Calu3 (cell line): ENCODE data around the gene SGMS2. TPM values are rescaled to one million over a fixed set of nuclear protein-coding genes. Genes with fewer than 3 reads are reported as not detected.

Source experiments
- BruUV-seq: library from RNA; stranded (reverse); fragments of 400-500 nt; replicated peaks from 2 replicates; lab custom pipeline; 2021; lab: Mats Ljungman, UMichigan
- CTCF ChIA-PET: fragments of 300-600 bp; sonication (Branson Sonifier 250); formaldehyde crosslinking; loops from one replicate; lab custom pipeline; 2022; ENCODE audit warnings: antibody characterized with exemption; lab: Charles Lee
- DNase-seq: peaks from one replicate; pipeline ENCODE4 v3.0.0; 2022
- H3K27ac Mint-ChIP-seq: one replicate; pipeline ENCODE4 v1.8.0; 2022; ENCODE audit warnings: mixed read lengths; ENCODE audit not compliant: unreplicated experiment
- H3K27me3 Mint-ChIP-seq: one replicate; pipeline ENCODE4 v1.8.0; 2022; ENCODE audit warnings: mixed read lengths; ENCODE audit not compliant: unreplicated experiment
- H3K36me3 Mint-ChIP-seq: one replicate; pipeline ENCODE4 v1.8.0; 2022; ENCODE audit warnings: mild to moderate bottlenecking, moderate library complexity, mixed read lengths; ENCODE audit not compliant: insufficient read depth, unreplicated experiment
- H3K4me1 Mint-ChIP-seq: one replicate; pipeline ENCODE4 v1.8.0; 2022; ENCODE audit warnings: mild to moderate bottlenecking, low read depth, mixed read lengths; ENCODE audit not compliant: unreplicated experiment
- H3K4me3 Mint-ChIP-seq: one replicate; pipeline ENCODE4 v1.8.0; 2022; ENCODE audit warnings: mild to moderate bottlenecking, low read depth, moderate library complexity, mixed read lengths; ENCODE audit not compliant: unreplicated experiment
- H3K9me3 Mint-ChIP-seq: one replicate; pipeline ENCODE4 v1.8.0; 2022; ENCODE audit warnings: low read depth, mixed read lengths; ENCODE audit not compliant: unreplicated experiment
- CTCF ChIP-seq: fragments of 200-600 bp; IDR thresholded peaks from one replicate; pipeline ENCODE4 v1.8.0; 2022; ENCODE audit warnings: antibody characterized with exemption; ENCODE audit not compliant: unreplicated experiment
- intact Hi-C: fragments of 100-400 bp; cut with micrococcal nuclease; formaldehyde crosslinking; loops from one replicate; pipeline ENCODE4 v1.10.0; 2022; ENCODE audit not compliant: unreplicated experiment
- total RNA-seq: library from RNA; stranded (reverse); gene quantifications from 2 replicates; pipeline ENCODE4 v1.2.3, GENCODE V29; 2022

SGMS2 gene
- total RNA-seq, 1 experiment from 2014 or later, result 67.2 TPM

GRCh38 chr4:107818301-107818910 lies 6.3 kb upstream of the SGMS2 start:
- CTCF ChIA-PET, result interaction anchor here (1.8 kb wide), 1 partner anchor 9 kb away, joined by 3 read pairs; no protein-coding TSS in a partner anchor

GRCh38 chr4:107823870-107824349 lies 822 bp upstream of the SGMS2 start:
- DNase-seq, result no peak
- H3K36me3 Mint-ChIP-seq, result peaks cover 44% of the 10 kb centered on the region
- TF ChIP-seq CTCF, result no peak
- intact Hi-C loops, result no loop called here
- peak overlapping the region; percentile 96 for H3K27ac Mint-ChIP-seq
- no peaks in the 10 kb centered on the region for H3K9me3 Mint-ChIP-seq
- CTCF ChIA-PET, result interaction anchor here (1.0 to 1.8 kb wide), 4 partner anchors 14 to 72 kb away, joined by 3 to 7 read pairs (median 4); no protein-coding TSS in a partner anchor
- TSS peak; percentile 80 for BruUV-seq
- peaks cover 31% of the 10 kb centered on the region for H3K4me1 Mint-ChIP-seq
- peak overlapping the region; percentile 82 for H3K4me3 Mint-ChIP-seq
- no peaks in the 10 kb centered on the region for H3K27me3 Mint-ChIP-seq

More at GRCh38 chr4:107818301-107818910, 6.3 kb upstream of the SGMS2 start:
- peaks cover 3% of the 10 kb centered on the region for H3K9me3 Mint-ChIP-seq
- peaks cover 28% of the 10 kb centered on the region for H3K4me1 Mint-ChIP-seq
- no TSS peak for BruUV-seq
- DNase-seq, result no peak
- H3K27me3 Mint-ChIP-seq, result no peaks in the 10 kb centered on the region
- no peak for TF ChIP-seq CTCF
- H3K36me3 Mint-ChIP-seq, result no peaks in the 10 kb centered on the region
- H3K27ac Mint-ChIP-seq, result peak overlapping the region; percentile 92
- no peak overlapping the region for H3K4me3 Mint-ChIP-seq
- intact Hi-C loops, result no loop called here

GRCh38 chr4:107825072-107825824 lies 516 bp downstream of the SGMS2 start:
- H3K4me1 Mint-ChIP-seq, result peaks cover 20% of the 10 kb centered on the region
- intact Hi-C loops, result loop anchor here (5.0 kb wide), 2 partner anchors 72 to 87 kb away; no protein-coding TSS in a partner anchor
- no peaks in the 10 kb centered on the region for H3K27me3 Mint-ChIP-seq
- H3K36me3 Mint-ChIP-seq, result peaks cover 45% of the 10 kb centered on the region
- H3K9me3 Mint-ChIP-seq, result no peaks in the 10 kb centered on the region
- CTCF ChIA-PET, result interaction anchor here (0.9 to 1.8 kb wide), 4 partner anchors 17 to 82 kb away, joined by 3 to 7 read pairs (median 4); no protein-coding TSS in a partner anchor
- DNase-seq, result peak; percentile 47
- peak overlapping the region; percentile 96 for H3K27ac Mint-ChIP-seq
- TF ChIP-seq CTCF, result no peak
- BruUV-seq, result no TSS peak
- H3K4me3 Mint-ChIP-seq, result peak overlapping the region; percentile 82

GRCh38 chr4:107826421-107826980 lies 1.8 kb downstream of the SGMS2 start:
- CTCF ChIA-PET, result interaction anchor here (0.7 to 1.1 kb wide), 3 partner anchors 9 to 36 kb away, joined by 3 to 6 read pairs (median 4); no protein-coding TSS in a partner anchor
- Mint-ChIP-seq H3K27me3 (no peaks in the 10 kb centered on the region), H3K27ac (peak overlapping the region; percentile 96), H3K4me3 (peak overlapping the region; percentile 82), H3K4me1 (peaks cover 29% of the 10 kb centered on the region), H3K36me3 (peaks cover 45% of the 10 kb centered on the region), H3K9me3 (no peaks in the 10 kb centered on the region)
- no peak for DNase-seq
- intact Hi-C loops, result loop anchor here (1.0 to 5.0 kb wide), 4 partner anchors 36 to 86 kb away; no protein-coding TSS in a partner anchor
- TF ChIP-seq CTCF, result no peak
- no TSS peak for BruUV-seq
